ENCODE results near the gene TSPAN8.
A peak's percentile ranks its signal among the peaks of the same experiment; 100 is the strongest.
"Not testable (repeated sequence)": the region's sequence is repeated elsewhere in the genome, so short reads cannot be mapped to it uniquely, and the experiment has no call there.

TSPAN8 gene

DNA sequence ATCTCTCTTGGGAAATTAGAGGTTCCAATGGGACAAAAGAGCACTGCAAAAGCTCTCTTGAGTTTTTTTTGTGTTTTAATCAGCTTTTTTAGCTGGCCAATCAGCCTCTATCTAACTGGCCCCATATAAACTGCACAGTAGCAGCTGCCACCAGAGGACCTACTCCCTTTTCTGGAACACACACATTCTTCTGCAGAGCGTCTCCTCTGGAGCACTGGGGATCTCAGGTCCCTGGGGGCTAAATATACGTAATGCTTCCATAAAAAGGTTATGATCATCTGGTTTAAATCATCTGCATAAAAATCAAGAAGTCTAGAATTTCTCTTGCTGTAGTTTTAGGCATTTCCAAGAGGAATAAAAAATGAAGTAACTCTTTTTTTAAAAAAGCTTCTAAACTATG, 32.3 kb downstream of the TSPAN8 start:
- Histone ChIP-seq H3K36me3 (ENCODE audit: control insufficient read depth in 2 of 2, insufficient read depth in 1 of 2, low read length in 2 of 2) (no peaks in the 10 kb centered on the region), H3K9me3 (ENCODE audit: control insufficient read depth, insufficient read depth, low read depth, low read length) (no peaks in the 10 kb centered on the region), H3K4me1 (ENCODE audit: control insufficient read depth, insufficient read depth, low read length) (no peaks in the 10 kb centered on the region), H3K4me3 (ENCODE audit: low read depth, low read length) (no peak overlapping the region), H3K27ac (ENCODE audit: extremely low read depth, low read depth, low read length) (no peak overlapping the region)
- POLR2A ChIA-PET = no interaction called here
- TF ChIP-seq SP3 (tag by site-specific recombination; IDR thresholded peaks at IDR 0.05) (no peak), ZNF776 (tag by site-specific recombination; IDR thresholded peaks at IDR 0.05; ENCODE audit: borderline replicate concordance) (no peak)
- TF ChIP-seq, protein P1, sequence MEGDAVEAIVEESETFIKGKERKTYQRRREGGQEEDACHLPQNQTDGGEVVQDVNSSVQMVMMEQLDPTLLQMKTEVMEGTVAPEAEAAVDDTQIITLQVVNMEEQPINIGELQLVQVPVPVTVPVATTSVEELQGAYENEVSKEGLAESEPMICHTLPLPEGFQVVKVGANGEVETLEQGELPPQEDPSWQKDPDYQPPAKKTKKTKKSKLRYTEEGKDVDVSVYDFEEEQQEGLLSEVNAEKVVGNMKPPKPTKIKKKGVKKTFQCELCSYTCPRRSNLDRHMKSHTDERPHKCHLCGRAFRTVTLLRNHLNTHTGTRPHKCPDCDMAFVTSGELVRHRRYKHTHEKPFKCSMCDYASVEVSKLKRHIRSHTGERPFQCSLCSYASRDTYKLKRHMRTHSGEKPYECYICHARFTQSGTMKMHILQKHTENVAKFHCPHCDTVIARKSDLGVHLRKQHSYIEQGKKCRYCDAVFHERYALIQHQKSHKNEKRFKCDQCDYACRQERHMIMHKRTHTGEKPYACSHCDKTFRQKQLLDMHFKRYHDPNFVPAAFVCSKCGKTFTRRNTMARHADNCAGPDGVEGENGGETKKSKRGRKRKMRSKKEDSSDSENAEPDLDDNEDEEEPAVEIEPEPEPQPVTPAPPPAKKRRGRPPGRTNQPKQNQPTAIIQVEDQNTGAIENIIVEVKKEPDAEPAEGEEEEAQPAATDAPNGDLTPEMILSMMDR (tag by site-specific recombination; IDR thresholded peaks at IDR 0.05) = 0 out of 2 replicates have a peak, but pooled peaks have one; percentile 18
- CTCF ChIA-PET = no interaction called here

DNA sequence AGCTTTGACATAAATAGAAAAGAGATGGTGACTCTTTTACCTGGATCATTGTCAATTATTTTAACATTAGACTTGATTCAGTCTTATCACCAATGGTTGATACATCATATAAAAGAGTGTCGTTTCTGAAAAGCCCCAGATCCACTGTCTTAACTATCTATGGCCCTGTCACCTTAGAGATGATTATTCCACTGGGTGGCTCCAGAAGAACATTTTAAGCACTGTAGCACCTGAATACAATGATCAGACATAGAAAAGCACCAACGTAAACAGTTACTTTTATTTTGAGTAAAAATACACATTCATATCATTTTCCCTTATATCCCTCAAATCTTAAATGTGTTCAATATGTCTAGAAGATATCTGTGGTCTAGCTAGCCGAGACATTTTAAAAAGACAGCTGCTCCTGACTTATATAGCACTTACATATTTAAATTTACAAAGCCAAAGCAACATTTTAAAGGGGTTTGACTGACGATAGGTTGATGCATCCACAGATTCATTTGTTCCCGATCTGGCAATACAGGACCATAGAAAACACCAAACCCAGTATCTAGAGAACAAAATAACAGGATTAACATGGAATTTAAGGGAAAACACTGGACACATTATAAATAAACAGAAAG, 32.9 kb downstream of the TSPAN8 start:
- ChIA-PET CTCF (no interaction called here), POLR2A (no interaction called here)
- Histone ChIP-seq H3K4me3 (ENCODE audit: low read depth, low read length) (no peak overlapping the region), H3K9me3 (ENCODE audit: control insufficient read depth, insufficient read depth, low read depth, low read length) (no peaks in the 10 kb centered on the region), H3K27ac (ENCODE audit: extremely low read depth, low read depth, low read length) (no peak overlapping the region), H3K4me1 (ENCODE audit: control insufficient read depth, insufficient read depth, low read length) (no peaks in the 10 kb centered on the region), H3K36me3 (ENCODE audit: control insufficient read depth in 2 of 2, insufficient read depth in 1 of 2, low read length in 2 of 2) (no peaks in the 10 kb centered on the region)
- TF ChIP-seq, protein P2, sequence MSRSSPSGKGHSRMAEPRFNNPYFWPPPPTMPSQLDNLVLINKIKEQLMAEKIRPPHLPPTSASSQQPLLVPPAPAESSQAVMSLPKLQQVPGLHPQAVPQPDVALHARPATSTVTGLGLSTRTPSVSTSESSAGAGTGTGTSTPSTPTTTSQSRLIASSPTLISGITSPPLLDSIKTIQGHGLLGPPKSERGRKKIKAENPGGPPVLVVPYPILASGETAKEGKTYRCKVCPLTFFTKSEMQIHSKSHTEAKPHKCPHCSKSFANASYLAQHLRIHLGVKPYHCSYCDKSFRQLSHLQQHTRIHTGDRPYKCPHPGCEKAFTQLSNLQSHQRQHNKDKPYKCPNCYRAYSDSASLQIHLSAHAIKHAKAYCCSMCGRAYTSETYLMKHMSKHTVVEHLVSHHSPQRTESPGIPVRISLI (tag by site-specific recombination; IDR thresholded peaks at IDR 0.05) = no peak
- peak; percentile 11; the same call in 1 of the 2 replicates for TF ChIP-seq ZNF654 (tag by site-specific recombination; IDR thresholded peaks at IDR 0.05; ENCODE audit: low read depth)

DNA sequence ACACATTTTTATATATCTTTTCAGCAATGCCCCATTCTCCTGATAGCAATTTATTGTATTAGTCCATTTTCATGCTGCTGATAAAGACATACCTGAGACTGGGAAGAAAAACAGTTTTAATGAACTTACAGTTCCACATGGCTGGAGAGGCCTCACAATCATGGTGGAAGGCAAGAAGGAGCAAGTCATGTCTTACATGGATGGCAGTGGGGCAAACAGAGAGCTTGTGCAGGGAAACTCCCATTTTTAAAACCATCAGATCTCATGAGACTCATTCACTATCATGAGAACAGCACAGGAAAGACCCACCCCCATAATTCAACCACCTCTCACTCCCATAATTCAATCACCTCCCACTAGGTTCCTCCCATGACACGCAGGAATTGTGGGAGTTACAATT, 44.7 kb downstream of the TSPAN8 start:
- H3K27ac ChIP-seq (ENCODE audit: extremely low read depth, low read depth, low read length); CTCF ChIA-PET; POLR2A ChIA-PET; H3K4me3 ChIP-seq (ENCODE audit: low read depth, low read length); H3K4me1 ChIP-seq (ENCODE audit: control insufficient read depth, insufficient read depth, low read length); H3K9me3 ChIP-seq (ENCODE audit: control insufficient read depth, insufficient read depth, low read depth, low read length): not testable (repeated sequence)
- peaks cover 0 to 12% of the 10 kb centered on the region in 2 experiments; a peak in 1 of 3 replicates for H3K36me3 ChIP-seq (ENCODE audit: control insufficient read depth in 2 of 2, insufficient read depth in 1 of 2, low read length in 2 of 2)

DNA sequence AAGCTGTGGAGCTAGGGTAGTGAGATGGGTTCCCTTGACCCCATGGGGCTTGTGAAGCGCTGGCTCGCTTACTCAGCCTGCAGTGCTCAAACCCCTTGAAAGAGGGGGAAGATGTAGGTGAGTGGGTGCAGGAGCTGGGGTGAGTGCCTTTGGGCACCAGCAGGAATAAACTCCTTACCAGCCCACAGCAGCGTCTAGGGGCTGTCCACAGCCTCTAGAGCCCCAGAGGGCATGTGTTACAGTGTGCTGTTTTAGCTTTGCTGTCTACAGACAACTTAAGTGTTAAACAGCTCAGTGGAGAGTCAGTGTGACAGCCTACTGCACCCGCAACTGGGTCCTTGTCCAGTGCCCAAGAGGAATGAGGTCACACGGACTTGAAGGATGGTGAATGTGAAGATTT, 48.0 kb downstream of the TSPAN8 start:
- Histone ChIP-seq H3K9me3 (ENCODE audit: control insufficient read depth, insufficient read depth, low read depth, low read length) (no peaks in the 10 kb centered on the region), H3K4me3 (ENCODE audit: low read depth, low read length) (no peak overlapping the region), H3K27ac (ENCODE audit: extremely low read depth, low read depth, low read length) (no peak overlapping the region), H3K4me1 (ENCODE audit: control insufficient read depth, insufficient read depth, low read length) (no peaks in the 10 kb centered on the region), H3K36me3 (ENCODE audit: control insufficient read depth in 2 of 2, insufficient read depth in 1 of 2, low read length in 2 of 2) (peaks cover 0 to 9% of the 10 kb centered on the region in 2 experiments; a peak in 1 of 3 replicates)
- CTCF ChIA-PET = no interaction called here
- TF ChIP-seq, protein P3, sequence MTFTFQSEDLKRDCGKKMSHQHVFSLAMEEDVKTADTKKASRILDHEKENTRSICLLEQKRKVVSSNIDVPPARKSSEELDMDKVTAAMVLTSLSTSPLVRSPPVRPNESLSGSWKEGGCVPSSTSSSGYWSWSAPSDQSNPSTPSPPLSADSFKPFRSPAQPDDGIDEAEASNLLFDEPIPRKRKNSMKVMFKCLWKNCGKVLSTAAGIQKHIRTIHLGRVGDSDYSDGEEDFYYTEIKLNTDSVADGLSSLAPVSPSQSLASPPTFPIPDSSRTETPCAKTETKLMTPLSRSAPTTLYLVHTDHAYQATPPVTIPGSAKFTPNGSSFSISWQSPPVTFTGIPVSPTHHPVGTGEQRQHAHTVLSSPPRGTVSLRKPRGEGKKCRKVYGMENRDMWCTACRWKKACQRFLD (tag by site-specific recombination; IDR thresholded peaks at IDR 0.05) = no peak
- TF ChIP-seq ZNF658 (tag by site-specific recombination; IDR thresholded peaks at IDR 0.05) (no peak), ZNF16 (tag by site-specific recombination; IDR thresholded peaks at IDR 0.05; ENCODE audit: low read depth) (no peak), ZNF2 (tag by site-specific recombination; IDR thresholded peaks at IDR 0.05) (no peak)
- POLR2A ChIA-PET = no interaction called here

DNA sequence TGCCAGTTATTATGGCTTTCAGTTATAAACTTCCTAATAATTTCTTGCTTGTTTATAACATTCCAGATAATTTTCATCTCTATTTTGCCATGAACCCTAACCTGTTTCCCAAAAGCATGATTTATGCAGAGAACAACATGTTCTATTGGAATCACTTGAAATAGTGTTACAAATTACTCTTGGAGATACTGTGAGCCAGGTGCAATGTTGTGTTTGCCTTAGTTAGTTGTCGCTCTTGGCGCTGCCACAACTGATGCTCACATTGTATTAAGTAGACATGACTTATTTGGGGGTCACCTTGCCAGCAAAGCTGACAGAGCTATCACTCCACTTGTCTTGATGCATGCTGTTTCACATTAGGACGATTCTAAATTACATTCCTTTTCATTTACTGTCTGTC, 49.4 kb downstream of the TSPAN8 start:
- no peak for TF ChIP-seq ZNF529 (tag by site-specific recombination; IDR thresholded peaks at IDR 0.05; ENCODE audit: insufficient replicate concordance)
- TF ChIP-seq, protein P4, sequence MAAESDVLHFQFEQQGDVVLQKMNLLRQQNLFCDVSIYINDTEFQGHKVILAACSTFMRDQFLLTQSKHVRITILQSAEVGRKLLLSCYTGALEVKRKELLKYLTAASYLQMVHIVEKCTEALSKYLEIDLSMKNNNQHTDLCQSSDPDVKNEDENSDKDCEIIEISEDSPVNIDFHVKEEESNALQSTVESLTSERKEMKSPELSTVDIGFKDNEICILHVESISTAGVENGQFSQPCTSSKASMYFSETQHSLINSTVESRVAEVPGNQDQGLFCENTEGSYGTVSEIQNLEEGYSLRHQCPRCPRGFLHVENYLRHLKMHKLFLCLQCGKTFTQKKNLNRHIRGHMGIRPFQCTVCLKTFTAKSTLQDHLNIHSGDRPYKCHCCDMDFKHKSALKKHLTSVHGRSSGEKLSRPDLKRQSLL (tag by site-specific recombination; IDR thresholded peaks at IDR 0.05) = no peak
- TF ChIP-seq ZNF112 (tag by site-specific recombination; IDR thresholded peaks at IDR 0.05) = no peak
- no peak for TF ChIP-seq ZNF391 (tag by site-specific recombination; IDR thresholded peaks at IDR 0.05; ENCODE audit: borderline replicate concordance, low read depth)
- TF ChIP-seq OSR2 (tag by site-specific recombination; IDR thresholded peaks at IDR 0.05) = no peak
- no peak for TF ChIP-seq ZNF350 (tag by site-specific recombination; IDR thresholded peaks at IDR 0.05)
- POLR2A ChIA-PET = no interaction called here
- Histone ChIP-seq H3K4me1 (ENCODE audit: control insufficient read depth, insufficient read depth, low read length) (no peaks in the 10 kb centered on the region), H3K36me3 (ENCODE audit: control insufficient read depth in 2 of 2, insufficient read depth in 1 of 2, low read length in 2 of 2) (peaks cover 0 to 6% of the 10 kb centered on the region in 2 experiments; a peak in 1 of 3 replicates), H3K9me3 (ENCODE audit: control insufficient read depth, insufficient read depth, low read depth, low read length) (no peaks in the 10 kb centered on the region), H3K27ac (ENCODE audit: extremely low read depth, low read depth, low read length) (no peak overlapping the region), H3K4me3 (ENCODE audit: low read depth, low read length) (no peak overlapping the region)
- CTCF ChIA-PET = no interaction called here

All from HEK293 (cell line).